Measurements from ENCODE around the gene UBE2R2.

Gene UBE2R2

DNA sequence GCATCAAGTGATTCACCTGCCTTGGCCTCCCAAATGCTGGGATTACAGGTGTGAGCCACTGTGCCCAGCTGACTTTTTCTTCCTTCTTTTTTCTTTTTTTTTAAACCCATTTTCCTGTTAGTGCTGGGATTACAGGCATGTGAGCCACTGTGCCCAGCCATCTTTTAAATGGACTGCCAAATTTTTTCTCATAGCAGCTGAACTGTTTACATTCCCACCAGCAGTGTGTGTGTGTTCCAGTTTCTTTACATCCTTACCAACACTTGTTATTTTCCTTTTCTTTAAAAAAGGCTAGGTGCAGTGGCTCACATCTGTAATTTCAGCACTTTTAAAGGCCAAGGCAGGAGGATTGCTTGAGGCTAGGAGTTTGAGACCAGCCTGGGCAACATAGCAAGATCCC is 76.9 kb downstream of the UBE2R2 start:
- DNase-seq (ENCODE audit: low read depth) = no peak
- TF ChIP-seq, protein P1, sequence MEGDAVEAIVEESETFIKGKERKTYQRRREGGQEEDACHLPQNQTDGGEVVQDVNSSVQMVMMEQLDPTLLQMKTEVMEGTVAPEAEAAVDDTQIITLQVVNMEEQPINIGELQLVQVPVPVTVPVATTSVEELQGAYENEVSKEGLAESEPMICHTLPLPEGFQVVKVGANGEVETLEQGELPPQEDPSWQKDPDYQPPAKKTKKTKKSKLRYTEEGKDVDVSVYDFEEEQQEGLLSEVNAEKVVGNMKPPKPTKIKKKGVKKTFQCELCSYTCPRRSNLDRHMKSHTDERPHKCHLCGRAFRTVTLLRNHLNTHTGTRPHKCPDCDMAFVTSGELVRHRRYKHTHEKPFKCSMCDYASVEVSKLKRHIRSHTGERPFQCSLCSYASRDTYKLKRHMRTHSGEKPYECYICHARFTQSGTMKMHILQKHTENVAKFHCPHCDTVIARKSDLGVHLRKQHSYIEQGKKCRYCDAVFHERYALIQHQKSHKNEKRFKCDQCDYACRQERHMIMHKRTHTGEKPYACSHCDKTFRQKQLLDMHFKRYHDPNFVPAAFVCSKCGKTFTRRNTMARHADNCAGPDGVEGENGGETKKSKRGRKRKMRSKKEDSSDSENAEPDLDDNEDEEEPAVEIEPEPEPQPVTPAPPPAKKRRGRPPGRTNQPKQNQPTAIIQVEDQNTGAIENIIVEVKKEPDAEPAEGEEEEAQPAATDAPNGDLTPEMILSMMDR (IDR thresholded peaks at IDR 0.05; ENCODE audit: insufficient read depth, low read depth, low read length, missing control alignments) = no peak
- H3K4me3 ChIP-seq (ENCODE audit: low read length) = no peak overlapping the region

DNA sequence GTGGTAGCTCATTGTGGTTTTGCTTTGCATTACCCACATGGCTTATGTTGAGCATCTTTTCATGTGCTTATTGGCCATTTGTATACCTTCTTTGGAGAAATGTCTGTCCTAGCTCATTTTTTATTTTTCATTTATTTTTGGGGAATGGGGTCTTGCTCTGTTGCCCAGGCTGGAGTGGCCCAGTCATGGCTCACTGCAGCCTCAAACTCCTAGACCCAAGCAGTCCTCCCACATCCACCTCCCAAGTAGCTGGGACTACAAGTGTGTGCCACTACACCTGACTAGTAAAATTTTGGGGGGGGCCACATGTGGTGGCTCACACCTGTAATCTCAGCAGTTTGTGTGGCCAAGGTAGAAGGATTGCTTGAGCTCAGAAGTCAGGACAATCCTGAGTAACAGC is 77.4 kb downstream of the UBE2R2 start:
- H3K4me3 ChIP-seq (ENCODE audit: low read length) = no peak overlapping the region
- no peak for DNase-seq (ENCODE audit: low read depth)
- TF ChIP-seq, protein P1 (IDR thresholded peaks at IDR 0.05; ENCODE audit: insufficient read depth, low read depth, low read length, missing control alignments) = no peak

GRCh38 chr9:33903157-33903780 is 86.3 kb downstream of the UBE2R2 start:
- no peak overlapping the region for H3K4me3 ChIP-seq (ENCODE audit: low read length)
- no peak for DNase-seq (ENCODE audit: low read depth)
- TF ChIP-seq, protein P1 (IDR thresholded peaks at IDR 0.05; ENCODE audit: insufficient read depth, low read depth, low read length, missing control alignments) = no peak

- TF ChIP-seq, protein P1 (IDR thresholded peaks at IDR 0.05; ENCODE audit: insufficient read depth, low read depth, low read length, missing control alignments) = no peak
- no peak overlapping the region for H3K4me3 ChIP-seq (ENCODE audit: low read length)
- no peak for DNase-seq (ENCODE audit: low read depth)
Measured at GRCh38 chr9:33905137-33905536, 88.2 kb downstream of the UBE2R2 start.

GRCh38 chr9:33906769-33907168 is 89.8 kb downstream of the UBE2R2 start:
- DNase-seq (ENCODE audit: low read depth) = no peak
- H3K4me3 ChIP-seq (ENCODE audit: low read length) = no peak overlapping the region
- TF ChIP-seq, protein P1 (IDR thresholded peaks at IDR 0.05; ENCODE audit: insufficient read depth, low read depth, low read length, missing control alignments) = no peak

DNA sequence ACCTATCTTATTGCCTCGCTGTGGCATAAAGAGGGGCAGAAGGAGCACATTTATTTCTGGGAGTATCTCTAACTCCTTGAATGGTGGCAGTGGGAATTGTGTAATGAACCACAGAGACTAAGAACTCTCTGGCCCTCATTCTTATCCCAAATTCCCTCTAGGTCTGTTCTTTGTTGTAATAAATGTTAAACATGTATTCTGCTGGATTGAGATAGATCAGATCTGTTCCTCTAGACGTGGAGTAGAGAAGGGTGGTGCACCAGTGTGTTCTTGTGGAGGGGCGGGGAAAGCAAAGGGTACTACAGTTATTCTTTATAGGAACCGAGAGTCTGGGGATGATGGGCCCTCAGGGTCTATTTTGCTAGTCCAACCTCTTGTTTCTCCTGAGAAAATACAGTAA is 90.4 kb downstream of the UBE2R2 start:
- DNase-seq (ENCODE audit: low read depth) = no peak
- TF ChIP-seq, protein P1 (IDR thresholded peaks at IDR 0.05; ENCODE audit: insufficient read depth, low read depth, low read length, missing control alignments) = no peak
- no peak overlapping the region for H3K4me3 ChIP-seq (ENCODE audit: low read length)

GRCh38 chr9:33908114-33908513 is 91.2 kb downstream of the UBE2R2 start:
- DNase-seq (ENCODE audit: low read depth) = no peak
- TF ChIP-seq, protein P1 (IDR thresholded peaks at IDR 0.05; ENCODE audit: insufficient read depth, low read depth, low read length, missing control alignments) = no peak
- no peak overlapping the region for H3K4me3 ChIP-seq (ENCODE audit: low read length)

Data from epithelial cell of esophagus (primary cell).